ENCODE results near the gene TMCC2.

GRCh38 chr1:205271745-205272144, 44.0 kb downstream of the TMCC2 start:
- no peak for TF ChIP-seq CEBPB (IDR thresholded peaks at IDR 0.05)
- TF ChIP-seq CREB1 (IDR thresholded peaks at IDR 0.05; ENCODE audit: low read depth) = no peak
- no peak for TF ChIP-seq NFIC (IDR thresholded peaks at IDR 0.05)
- TF ChIP-seq TAF1 (IDR thresholded peaks at IDR 0.05; ENCODE audit: low read depth) = no peak
- TF ChIP-seq YY1 (IDR thresholded peaks at IDR 0.05; ENCODE audit: low read depth) = no peak
- no peak for TF ChIP-seq EGR1 (IDR thresholded peaks at IDR 0.05)
- TF ChIP-seq MAX (IDR thresholded peaks at IDR 0.05) = no peak
- no peak for TF ChIP-seq FOXM1 (IDR thresholded peaks at IDR 0.05; ENCODE audit: borderline replicate concordance, low read depth)

Data from Ishikawa (cell line).